Endodermal cell (in vitro differentiated cells): ENCODE data around the gene GALNT12. TPM values are rescaled to one million over a fixed set of nuclear protein-coding genes. Genes with fewer than 3 reads are reported as not detected.
A peak's percentile ranks its signal among the peaks of the same experiment; 100 is the strongest.

ENCODE experiments used
- DNase-seq: peaks from one replicate; pipeline ENCODE4 v3.0.0-alpha.2; 2017
- H3K27ac ChIP-seq: 2 replicates; pipeline ENCODE4 v1.5.1; 2013; ENCODE audit warnings: mild to moderate bottlenecking, low read depth, low read length, moderate library complexity
- H3K27me3 ChIP-seq: 2 replicates; pipeline ENCODE4 v1.6.1; 2013; ENCODE audit warnings: mild to moderate bottlenecking, low read length, moderate library complexity; ENCODE audit not compliant: insufficient read depth, control insufficient read depth, poor library complexity, severe bottlenecking
- H3K36me3 ChIP-seq: 2 replicates; pipeline ENCODE4 v1.7.0; 2013; ENCODE audit warnings: mild to moderate bottlenecking, low read length, moderate library complexity; ENCODE audit not compliant: control insufficient read depth, insufficient read depth
- H3K4me1 ChIP-seq: one replicate; pipeline ENCODE4 v1.7.0; 2013; ENCODE audit warnings: low read length; ENCODE audit not compliant: control insufficient read depth, insufficient read depth
- H3K4me3 ChIP-seq: 2 replicates; pipeline ENCODE4 v1.5.1; 2013; ENCODE audit warnings: mild to moderate bottlenecking, low read length, moderate library complexity
- H3K9ac ChIP-seq: 2 replicates; pipeline ENCODE4 v1.6.1; 2013; ENCODE audit warnings: mild to moderate bottlenecking, low read length, moderate library complexity; ENCODE audit not compliant: poor library complexity, severe bottlenecking; ENCODE audit errors: extremely low read depth
- H3K9me3 ChIP-seq: 2 replicates; pipeline ENCODE4 v1.6.1; 2013; ENCODE audit warnings: mild to moderate bottlenecking, low read length, moderate library complexity; ENCODE audit not compliant: control insufficient read depth
- H3K27ac Mint-ChIP-seq: 2 replicates; pipeline ENCODE4 v1.8.0; 2020; ENCODE audit warnings: mixed read lengths
- H3K27me3 Mint-ChIP-seq: 2 replicates; pipeline ENCODE4 v1.8.0; 2021; ENCODE audit warnings: mild to moderate bottlenecking, mixed read lengths; ENCODE audit not compliant: insufficient read depth
- H3K36me3 Mint-ChIP-seq: 2 replicates; pipeline ENCODE4 v1.8.0; 2020; ENCODE audit warnings: low read depth, mixed read lengths
- H3K4me1 Mint-ChIP-seq: 2 replicates; pipeline ENCODE4 v1.8.0; 2020; ENCODE audit warnings: mixed read lengths
- H3K4me3 Mint-ChIP-seq: 2 replicates; pipeline ENCODE4 v1.8.0; 2020; ENCODE audit warnings: mild to moderate bottlenecking, moderate library complexity, mixed read lengths
- H3K9me3 Mint-ChIP-seq: 2 replicates; pipeline ENCODE4 v1.8.0; 2020; ENCODE audit warnings: mild to moderate bottlenecking, mixed read lengths
- WGBS, 2 experiments: methylation state at CpG; one replicate each; pipeline versions ENCODE4 v1.1.5 to v1.1.7; 2013; ENCODE audit warnings: missing lambda C conversion rate in 2 of 2, mixed read lengths in 1 of 2; ENCODE audit not compliant: insufficient coverage in 1 of 2, insufficient read length in 1 of 2; 5-methylcytosine and 5-hydroxymethylcytosine counted together
- total RNA-seq, 2 donors: library from RNA; stranded (reverse); fragmentation: NEBNext Ultra II Directional in 1 of 2; extraction: Animal tissue kit (Norgen Biotek cat#: 25700) in 1 of 2; gene quantifications; 2 replicates in 1 of 2; 3 replicates in 1 of 2; pipeline ENCODE4 v1.2.1, GENCODE V29; 2021
- TF ChIP-seq, protein P1 (sequence below): fragments of 200-600 bp; sonication (generic); conservative IDR thresholded peaks from 2 replicates; pipeline ENCODE4 v1.5.0; 2021; ENCODE audit warnings: antibody characterized with exemption, mild to moderate bottlenecking

GALNT12 gene
- total RNA-seq, 2 donors from 2014 or later: 24.0 to 56.3 TPM

GRCh38 chr9:98892690-98893089 lies 85.2 kb downstream of the GALNT12 start:
- H3K36me3 Mint-ChIP-seq: no peaks in the 10 kb centered on the region
- TF ChIP-seq, protein P1, sequence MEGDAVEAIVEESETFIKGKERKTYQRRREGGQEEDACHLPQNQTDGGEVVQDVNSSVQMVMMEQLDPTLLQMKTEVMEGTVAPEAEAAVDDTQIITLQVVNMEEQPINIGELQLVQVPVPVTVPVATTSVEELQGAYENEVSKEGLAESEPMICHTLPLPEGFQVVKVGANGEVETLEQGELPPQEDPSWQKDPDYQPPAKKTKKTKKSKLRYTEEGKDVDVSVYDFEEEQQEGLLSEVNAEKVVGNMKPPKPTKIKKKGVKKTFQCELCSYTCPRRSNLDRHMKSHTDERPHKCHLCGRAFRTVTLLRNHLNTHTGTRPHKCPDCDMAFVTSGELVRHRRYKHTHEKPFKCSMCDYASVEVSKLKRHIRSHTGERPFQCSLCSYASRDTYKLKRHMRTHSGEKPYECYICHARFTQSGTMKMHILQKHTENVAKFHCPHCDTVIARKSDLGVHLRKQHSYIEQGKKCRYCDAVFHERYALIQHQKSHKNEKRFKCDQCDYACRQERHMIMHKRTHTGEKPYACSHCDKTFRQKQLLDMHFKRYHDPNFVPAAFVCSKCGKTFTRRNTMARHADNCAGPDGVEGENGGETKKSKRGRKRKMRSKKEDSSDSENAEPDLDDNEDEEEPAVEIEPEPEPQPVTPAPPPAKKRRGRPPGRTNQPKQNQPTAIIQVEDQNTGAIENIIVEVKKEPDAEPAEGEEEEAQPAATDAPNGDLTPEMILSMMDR: no peak
- Histone ChIP-seq H3K9ac (no peak overlapping the region), H3K4me1 (no peaks in the 10 kb centered on the region), H3K27ac (no peak overlapping the region), H3K27me3 (no peaks in the 10 kb centered on the region), H3K36me3 (no peaks in the 10 kb centered on the region), H3K9me3 (peaks cover 14% of the 10 kb centered on the region), H3K4me3 (no peak overlapping the region)
- no peak overlapping the region for H3K27ac Mint-ChIP-seq
- H3K27me3 Mint-ChIP-seq: peaks cover 3% of the 10 kb centered on the region
- no peak for DNase-seq
- H3K4me1 Mint-ChIP-seq: no peaks in the 10 kb centered on the region
- H3K4me3 Mint-ChIP-seq: no peak overlapping the region
- H3K9me3 Mint-ChIP-seq: peaks cover 13% of the 10 kb centered on the region
- WGBS, 2 experiments: 86 to 88% methylated on average over 3 to 4 of the region's 4 CpGs

DNA sequence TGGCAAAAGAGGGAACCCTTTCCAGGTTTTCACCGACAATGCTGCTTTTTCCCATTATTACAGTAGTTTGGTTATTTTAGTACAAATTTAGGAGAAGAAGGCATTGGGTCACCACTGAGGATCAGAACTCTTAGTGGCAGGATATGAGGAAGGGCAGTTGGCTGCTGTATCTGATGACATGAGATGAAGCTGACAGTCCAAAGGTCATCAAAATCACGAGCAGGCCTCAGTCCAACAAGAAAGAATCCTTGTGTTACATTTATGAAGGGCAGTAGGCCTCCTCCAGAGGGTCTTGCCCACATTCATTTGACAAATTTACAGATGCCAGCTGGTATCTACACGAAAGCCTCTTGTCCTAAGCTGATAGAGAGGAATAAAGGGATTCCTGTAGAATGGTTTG lies 86.7 kb downstream of the GALNT12 start:
- no peak overlapping the region for H3K4me3 ChIP-seq
- no peaks in the 10 kb centered on the region for H3K4me1 ChIP-seq
- WGBS, 2 experiments: 91 to 94% methylated on average over 2 to 3 of the region's 3 CpGs
- Mint-ChIP-seq H3K9me3 (peaks cover 13% of the 10 kb centered on the region), H3K4me1 (no peaks in the 10 kb centered on the region), H3K27ac (no peak overlapping the region), H3K27me3 (no peaks in the 10 kb centered on the region), H3K4me3 (no peak overlapping the region), H3K36me3 (no peaks in the 10 kb centered on the region)
- peaks cover 14% of the 10 kb centered on the region for H3K9me3 ChIP-seq
- H3K36me3 ChIP-seq: no peaks in the 10 kb centered on the region
- H3K27me3 ChIP-seq: no peaks in the 10 kb centered on the region
- TF ChIP-seq, protein P1: no peak
- DNase-seq: peak; percentile 13
- no peak overlapping the region for H3K9ac ChIP-seq
- H3K27ac ChIP-seq: no peak overlapping the region

DNA sequence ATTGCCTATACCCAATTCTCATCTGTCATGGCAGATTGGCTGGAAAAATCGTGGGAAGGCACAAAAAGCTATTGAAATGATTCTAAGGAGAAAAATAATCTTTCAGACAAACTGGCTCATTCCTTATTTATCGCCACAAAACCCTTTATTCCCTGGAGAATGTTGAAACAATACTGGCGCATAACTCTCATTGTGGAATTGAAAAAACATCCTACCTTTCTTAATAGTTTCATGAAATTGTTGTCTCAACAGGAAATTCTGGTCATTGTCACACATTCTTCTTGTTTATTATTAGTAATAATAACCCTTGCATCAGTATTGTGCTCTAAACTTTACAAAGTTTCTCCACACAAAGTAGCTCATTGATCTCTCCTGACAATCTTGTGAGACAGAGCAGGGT lies 87.3 kb downstream of the GALNT12 start:
- Histone ChIP-seq H3K9me3 (peaks cover 14% of the 10 kb centered on the region), H3K9ac (no peak overlapping the region), H3K27ac (no peak overlapping the region), H3K27me3 (no peaks in the 10 kb centered on the region), H3K36me3 (no peaks in the 10 kb centered on the region), H3K4me3 (no peak overlapping the region), H3K4me1 (no peaks in the 10 kb centered on the region)
- Mint-ChIP-seq H3K4me3 (no peak overlapping the region), H3K27me3 (no peaks in the 10 kb centered on the region), H3K9me3 (peaks cover 13% of the 10 kb centered on the region), H3K4me1 (no peaks in the 10 kb centered on the region), H3K27ac (no peak overlapping the region), H3K36me3 (no peaks in the 10 kb centered on the region)
- DNase-seq: no peak
- TF ChIP-seq, protein P1: no peak
- 82 to 91% methylated on average over 2 to 3 of the region's 3 CpGs for WGBS, 2 experiments
